SKM-1 treated with dmso at 0.1 percent for 144 hours (cell line): ENCODE data around the gene TRMT2B.
"Not testable (repeated sequence)": the region's sequence is repeated elsewhere in the genome, so short reads cannot be mapped to it uniquely, and the experiment has no call there.

Experiments
- DNase-seq: peaks from one replicate; lab custom pipeline; 2025; ENCODE audit not compliant: unreplicated experiment; lab: John Stamatoyannopoulos, UW

TRMT2B gene, protein sequence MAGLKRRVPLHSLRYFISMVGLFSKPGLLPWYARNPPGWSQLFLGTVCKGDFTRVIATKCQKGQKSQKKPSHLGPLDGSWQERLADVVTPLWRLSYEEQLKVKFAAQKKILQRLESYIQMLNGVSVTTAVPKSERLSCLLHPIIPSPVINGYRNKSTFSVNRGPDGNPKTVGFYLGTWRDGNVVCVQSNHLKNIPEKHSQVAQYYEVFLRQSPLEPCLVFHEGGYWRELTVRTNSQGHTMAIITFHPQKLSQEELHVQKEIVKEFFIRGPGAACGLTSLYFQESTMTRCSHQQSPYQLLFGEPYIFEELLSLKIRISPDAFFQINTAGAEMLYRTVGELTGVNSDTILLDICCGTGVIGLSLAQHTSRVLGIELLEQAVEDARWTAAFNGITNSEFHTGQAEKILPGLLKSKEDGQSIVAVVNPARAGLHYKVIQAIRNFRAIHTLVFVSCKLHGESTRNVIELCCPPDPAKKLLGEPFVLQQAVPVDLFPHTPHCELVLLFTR

GRCh38 chrX:101051549-101052302 lies at the start of gene TRMT2B:
Gene TRMT2B (minus strand): TSS chrX:101052111. CDS start chrX:101042289, 9,822 bp downstream.
- peak; percentile 78 for DNase-seq

DNA sequence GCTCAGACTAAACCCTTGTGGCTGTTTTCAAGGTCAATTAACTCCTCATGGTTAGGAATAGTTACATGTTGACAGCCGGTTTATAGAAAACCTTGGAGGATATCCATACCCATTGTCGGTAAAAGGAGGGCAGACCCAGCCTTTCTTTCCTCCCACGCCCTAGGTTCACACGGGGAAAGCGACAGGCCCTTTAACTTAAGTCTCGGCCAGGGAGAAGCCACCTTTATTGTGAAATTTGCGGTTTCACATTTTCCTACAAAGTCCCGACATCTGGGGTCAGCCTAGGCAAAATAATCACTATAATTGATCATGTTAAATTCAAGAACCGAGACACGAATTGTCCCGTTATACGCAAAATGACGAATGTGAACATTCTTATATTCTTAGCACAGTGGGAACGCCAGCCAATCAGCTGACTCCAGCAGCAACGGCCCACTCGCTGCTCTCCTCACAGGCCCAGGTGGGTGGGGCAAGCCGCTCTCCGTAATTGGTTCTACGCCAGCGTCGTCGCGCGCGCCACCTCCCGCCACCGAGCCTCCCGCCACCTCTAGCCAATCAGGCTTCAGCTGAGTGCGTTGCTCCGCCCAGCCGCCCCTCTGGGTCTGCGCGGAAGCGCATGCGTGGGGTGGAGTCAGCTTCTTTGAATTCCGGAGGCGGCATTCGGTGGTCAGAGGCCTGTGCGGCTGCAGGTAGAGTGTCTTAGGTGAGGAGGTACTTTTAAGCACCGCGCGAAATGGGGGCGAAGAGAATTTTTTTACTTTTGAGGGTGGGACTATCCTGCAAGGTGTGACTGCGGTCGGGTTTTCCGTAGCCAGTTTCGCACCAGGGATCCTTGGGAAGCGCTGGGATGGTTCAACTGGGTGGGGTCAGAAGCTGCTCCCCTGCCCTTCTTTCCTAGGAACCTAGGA lies 45.9 kb upstream of the TRMT2B start, which contains the start of gene CENPI:
Gene CENPI, plus strand, starts transcription at position 659 of the 908 bp plus-strand sequence. CDS start 2,867 bp downstream, outside the sequence.
- DNase-seq, result peak; percentile 77

DNA sequence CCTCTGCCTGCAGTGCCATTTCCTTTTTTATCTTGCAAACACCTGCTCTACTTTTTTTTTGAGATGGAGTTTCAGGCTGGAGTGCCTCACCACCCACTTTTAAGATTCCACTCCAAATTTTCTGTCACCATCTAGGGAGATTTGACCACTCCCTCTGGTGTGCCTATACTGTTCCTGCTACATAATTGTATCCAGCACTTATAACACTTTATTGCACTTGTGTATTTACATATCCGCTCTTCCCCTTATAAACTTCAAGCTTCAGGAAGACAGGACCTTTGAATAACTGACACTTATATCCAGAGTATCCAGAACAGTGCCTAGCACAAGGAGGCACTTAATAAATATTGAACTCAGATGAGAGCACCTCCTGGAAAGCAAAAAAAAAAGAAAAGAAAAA lies 39.9 kb upstream of the TRMT2B start:
- DNase-seq, result no peak

GRCh38 chrX:101081231-101081630 lies 29.3 kb upstream of the TRMT2B start:
- DNase-seq, result no peak

- no peak for DNase-seq
These were observed 28.6 kb upstream of the TRMT2B start for GRCh38 chrX:101080326-101081124.

DNA sequence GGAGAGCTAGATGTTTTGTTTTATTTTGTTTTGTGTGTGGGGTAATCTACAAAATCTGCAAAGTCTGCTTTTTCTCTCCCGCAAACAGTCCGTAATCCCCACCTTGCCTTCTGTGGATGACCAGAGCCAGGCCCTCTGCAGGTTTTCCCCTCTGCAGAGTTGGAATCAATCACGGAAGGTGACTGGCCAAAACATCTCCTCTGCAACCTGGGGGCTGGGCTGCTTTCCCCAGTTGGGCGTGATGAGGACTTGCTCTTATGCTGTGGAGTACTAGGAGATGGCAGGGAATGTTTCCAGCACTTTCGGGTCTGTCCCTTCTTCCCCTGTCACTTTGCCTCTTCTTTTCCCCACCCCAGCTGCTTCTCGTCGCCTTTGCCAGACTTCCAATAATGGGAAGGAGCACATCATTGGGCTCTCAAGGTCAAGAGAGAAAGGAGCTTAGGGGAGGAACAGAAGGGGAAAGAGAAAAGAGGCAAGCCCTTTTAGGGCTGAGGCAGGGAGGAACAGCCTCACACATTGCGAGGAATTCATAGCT lies 27.9 kb upstream of the TRMT2B start:
- DNase-seq, result no peak

DNA sequence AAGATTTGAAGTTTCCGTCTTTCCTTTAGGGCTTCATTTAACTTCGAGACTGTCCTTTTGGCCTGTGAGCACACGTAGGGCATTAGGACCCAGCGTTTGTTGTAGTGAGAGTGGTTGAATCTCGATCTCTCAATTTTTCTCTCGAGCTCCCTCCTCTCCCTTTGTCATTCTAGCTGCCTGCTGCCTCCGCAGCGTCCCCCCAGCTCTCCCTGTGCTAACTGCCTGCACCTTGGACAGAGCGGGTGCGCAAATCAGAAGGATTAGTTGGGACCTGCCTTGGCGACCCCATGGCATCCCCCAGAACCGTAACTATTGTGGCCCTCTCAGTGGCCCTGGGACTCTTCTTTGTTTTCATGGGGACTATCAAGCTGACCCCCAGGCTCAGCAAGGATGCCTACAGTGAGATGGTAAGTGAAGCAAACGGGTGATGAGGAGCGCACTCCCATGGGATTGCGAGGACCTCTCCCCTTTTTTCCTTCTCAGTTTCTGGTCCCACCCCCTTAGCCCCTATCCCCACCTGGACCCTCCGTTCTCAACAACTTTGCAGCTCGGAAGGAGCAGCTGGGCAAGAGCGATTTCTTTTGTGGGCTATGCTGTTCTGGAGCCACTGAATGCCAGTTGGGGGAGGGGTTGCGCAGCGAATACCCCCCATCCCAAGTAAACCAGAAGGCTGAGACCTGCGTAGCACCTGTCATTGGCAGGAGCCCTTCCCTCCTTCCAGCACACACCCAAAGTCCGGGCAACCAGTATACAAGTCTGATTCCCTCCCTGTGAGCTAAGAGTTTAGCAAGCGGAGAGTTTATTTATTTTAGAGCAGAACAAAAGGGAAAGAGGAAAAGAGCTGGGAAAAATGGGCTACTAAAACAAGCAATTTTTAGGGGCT lies 27.0 kb upstream of the TRMT2B start, which contains the start of gene TMEM35A:
Gene TMEM35A, plus strand, starts transcription at position 164 of the 883 bp plus-strand sequence. Its CDS starts 124 bp downstream, at position 288.
- DNase-seq, result no peak

- no peak for DNase-seq
These were observed 19.7 kb upstream of the TRMT2B start for GRCh38 chrX:101071582-101071981.

GRCh38 chrX:101062176-101062575 lies 10.3 kb upstream of the TRMT2B start:
- no peak for DNase-seq

DNA sequence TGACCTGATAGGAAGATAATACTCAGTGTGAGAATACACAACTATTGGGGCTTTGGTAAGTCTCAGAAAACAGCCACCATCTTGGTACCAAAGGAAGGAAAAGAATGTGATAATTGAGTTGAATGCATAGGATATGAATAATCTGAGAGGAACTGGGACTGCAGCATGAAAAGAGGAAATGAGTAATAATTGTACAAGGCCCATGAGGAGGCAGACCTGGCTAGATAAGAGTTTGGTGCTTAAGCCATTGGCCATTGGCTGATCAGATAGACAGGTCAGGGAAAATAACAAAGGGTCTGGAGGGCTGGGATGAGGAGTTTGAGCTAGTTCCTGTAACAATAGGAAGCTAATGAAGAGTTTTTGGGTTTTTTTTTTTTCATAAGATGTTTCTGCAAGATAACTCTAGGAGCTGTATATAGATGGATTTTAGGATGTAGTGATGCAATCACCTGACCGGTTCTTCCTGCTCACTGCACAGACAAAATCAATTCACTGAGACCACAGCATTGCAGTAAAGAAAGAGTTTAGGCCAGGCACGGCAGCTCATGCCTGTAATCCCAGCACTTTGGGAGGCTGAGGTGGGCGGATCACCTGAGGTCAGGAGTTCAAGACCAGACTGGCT lies 5.3 kb upstream of the TRMT2B start:
- DNase-seq, result peak; percentile 33

GRCh38 chrX:101056551-101056950 lies 4.6 kb upstream of the TRMT2B start:
- DNase-seq, result not testable (repeated sequence)

GRCh38 chrX:101051153-101051548 lies 760 bp downstream of the TRMT2B start:
- no peak for DNase-seq

GRCh38 chrX:101040197-101040596 lies 11.7 kb downstream of the TRMT2B start:
- no peak for DNase-seq

- DNase-seq, result no peak
These were observed 14.7 kb downstream of the TRMT2B start for GRCh38 chrX:101037231-101037630.

- DNase-seq, result no peak
These were observed 22.2 kb downstream of the TRMT2B start for GRCh38 chrX:101029665-101030064.

DNA sequence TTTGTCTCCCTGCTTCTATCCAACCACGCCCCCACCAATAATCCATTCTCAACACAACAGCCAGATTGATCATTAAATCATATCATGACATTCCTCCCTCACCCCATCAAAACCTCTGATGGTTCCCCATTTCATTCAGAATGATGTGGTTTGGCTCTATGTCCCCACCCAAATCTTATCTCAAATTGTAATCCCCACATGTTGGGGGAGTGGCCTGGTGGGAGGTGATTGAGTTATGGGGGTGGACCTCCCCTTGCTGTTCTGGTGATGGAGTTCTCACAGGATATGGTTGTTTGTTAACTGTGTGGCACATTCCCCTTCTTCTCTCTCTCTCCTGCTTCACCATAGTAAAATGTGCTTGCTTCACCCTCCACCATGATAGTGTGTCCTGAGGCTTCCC lies 23.3 kb downstream of the TRMT2B start:
- DNase-seq, result no peak

DNA sequence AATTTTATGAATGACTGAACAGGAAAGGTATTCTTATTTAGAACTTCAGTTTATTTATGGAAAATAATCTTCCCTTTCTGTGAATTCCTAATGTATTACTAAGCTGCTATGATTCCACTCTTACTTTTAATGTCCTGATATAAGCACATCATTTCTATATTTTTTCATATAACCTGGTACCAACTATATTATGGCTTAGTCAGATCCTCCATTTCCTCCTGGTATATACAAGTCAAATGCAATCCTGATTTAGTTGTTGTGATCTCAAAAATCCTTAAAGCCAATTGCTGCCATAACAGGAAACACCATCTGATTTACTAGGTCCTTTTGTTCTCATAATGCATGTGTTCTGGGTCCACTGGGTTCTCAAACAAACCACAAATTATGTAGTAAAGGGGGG lies 26.8 kb downstream of the TRMT2B start:
- DNase-seq, result no peak

DNA sequence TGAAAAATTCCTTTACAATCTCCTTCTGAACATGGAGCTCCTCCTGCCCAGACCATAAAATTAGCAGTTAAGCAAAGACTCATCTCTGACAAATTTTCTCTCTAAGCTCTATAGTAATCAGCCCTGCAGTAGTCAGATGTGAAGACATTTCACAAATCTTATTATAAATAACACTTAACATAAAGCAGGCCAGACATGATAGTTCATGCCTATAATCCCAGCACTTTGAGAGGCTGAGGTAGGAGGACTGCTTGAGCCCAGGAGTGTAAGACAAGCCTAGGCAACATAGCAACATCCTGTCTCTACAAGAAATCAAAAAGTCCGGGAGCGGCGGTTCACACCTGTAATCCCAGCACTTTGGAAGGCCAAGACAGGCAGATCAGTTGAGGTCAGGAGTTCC lies 29.9 kb downstream of the TRMT2B start:
- no peak for DNase-seq
